ENCODE data around the gene VTA1.
"Not testable (repeated sequence)": the region's sequence is repeated elsewhere in the genome, so short reads cannot be mapped to it uniquely, and the experiment has no call there.

Gene VTA1

GRCh38 chr6:142146828-142147662 is at the start of gene VTA1, which contains the start of gene NMBR:
TSS of gene VTA1 (plus strand) at chr6:142147263. CDS start at chr6:142147288, 25 bp downstream.
TSS of gene NMBR (minus strand) at chr6:142147122. CDS start at chr6:142088658, 58,464 bp downstream.
- peak; percentile 98 for DNase-seq

- not testable (repeated sequence) for DNase-seq
Measured at GRCh38 chr6:142104820-142105219, 42.2 kb upstream of the VTA1 start.

GRCh38 chr6:142110820-142111219 is 36.2 kb upstream of the VTA1 start:
- not testable (repeated sequence) for DNase-seq

- peak; percentile 69 for DNase-seq
Measured at GRCh38 chr6:142112451-142113061, 34.5 kb upstream of the VTA1 start.

GRCh38 chr6:142117366-142117765 is 29.7 kb upstream of the VTA1 start:
- no peak for DNase-seq

GRCh38 chr6:142118328-142118727 is 28.7 kb upstream of the VTA1 start:
- no peak for DNase-seq

GRCh38 chr6:142118925-142119324 is 28.1 kb upstream of the VTA1 start:
- no peak for DNase-seq

- DNase-seq = no peak
Measured at GRCh38 chr6:142121342-142121741, 25.7 kb upstream of the VTA1 start.

- DNase-seq = no peak
Measured at GRCh38 chr6:142130814-142131213, 16.2 kb upstream of the VTA1 start.

- DNase-seq = no peak
Measured at GRCh38 chr6:142132625-142133024, 14.4 kb upstream of the VTA1 start, which contains the start of gene GJE1. TSS of gene GJE1 (plus strand) at chr6:142132925. CDS start at chr6:142133159, 234 bp downstream.

GRCh38 chr6:142138876-142139275 is 8.2 kb upstream of the VTA1 start:
- no peak for DNase-seq

- DNase-seq = not testable (repeated sequence)
Measured at GRCh38 chr6:142141531-142141930, 5.5 kb upstream of the VTA1 start.

- no peak for DNase-seq
Measured at GRCh38 chr6:142152746-142153145, 5.7 kb downstream of the VTA1 start.

GRCh38 chr6:142153196-142153595 is 6.1 kb downstream of the VTA1 start:
- no peak for DNase-seq

- no peak for DNase-seq
Measured at GRCh38 chr6:142154336-142154735, 7.3 kb downstream of the VTA1 start.

GRCh38 chr6:142155091-142155490 is 8.0 kb downstream of the VTA1 start:
- no peak for DNase-seq

- DNase-seq = peak; percentile 39
Measured at GRCh38 chr6:142155895-142156757, 9.1 kb downstream of the VTA1 start.

GRCh38 chr6:142156758-142157068 is 9.7 kb downstream of the VTA1 start:
- not testable (repeated sequence) for DNase-seq

GRCh38 chr6:142162780-142163179 is 15.7 kb downstream of the VTA1 start:
- no peak for DNase-seq

GRCh38 chr6:142165227-142165626 is 18.2 kb downstream of the VTA1 start:
- no peak for DNase-seq

GRCh38 chr6:142167071-142167470 is 20.0 kb downstream of the VTA1 start:
- DNase-seq = no peak

- no peak for DNase-seq
Measured at GRCh38 chr6:142167486-142167885, 20.4 kb downstream of the VTA1 start.

- DNase-seq = no peak
Measured at GRCh38 chr6:142171351-142171750, 24.3 kb downstream of the VTA1 start.

Data from CD4-positive, alpha-beta T cell treated with Interleukin-21 for 1 hour (primary cell).